CD4-positive, alpha-beta T cell treated with Interleukin-10 for 1 hour (primary cell): Measurements from ENCODE around the gene TBC1D10A.
A peak's percentile ranks its signal among the peaks of the same experiment; 100 is the strongest.

Experiments
- DNase-seq: peaks from one replicate; pipeline ENCODE4 v3.0.0-alpha.2; 2020

The TBC1D10A gene

GRCh38 chr22:30297991-30298701 is 28.6 kb downstream of the TBC1D10A start:
- no peak for DNase-seq

GRCh38 chr22:30297276-30297990 is 29.3 kb downstream of the TBC1D10A start:
- DNase-seq: no peak

GRCh38 chr22:30296833-30297232 is 29.9 kb downstream of the TBC1D10A start:
- no peak for DNase-seq

GRCh38 chr22:30296324-30296723 is 30.4 kb downstream of the TBC1D10A start:
- no peak for DNase-seq

- DNase-seq: no peak
Measured at GRCh38 chr22:30295576-30295975, 31.2 kb downstream of the TBC1D10A start.

- no peak for DNase-seq
Measured at GRCh38 chr22:30294830-30295229, 31.9 kb downstream of the TBC1D10A start.

- no peak for DNase-seq
Measured at GRCh38 chr22:30294066-30294465, 32.7 kb downstream of the TBC1D10A start.

GRCh38 chr22:30293026-30293425 is 33.7 kb downstream of the TBC1D10A start:
- no peak for DNase-seq

- DNase-seq: no peak
Measured at GRCh38 chr22:30292069-30292970, 34.4 kb downstream of the TBC1D10A start.

- DNase-seq: no peak
Measured at GRCh38 chr22:30291058-30291892, 35.5 kb downstream of the TBC1D10A start.

GRCh38 chr22:30290342-30291057 is 36.2 kb downstream of the TBC1D10A start:
- no peak for DNase-seq

- no peak for DNase-seq
Measured at GRCh38 chr22:30289980-30290313, 36.8 kb downstream of the TBC1D10A start.

GRCh38 chr22:30289141-30289979 is 37.4 kb downstream of the TBC1D10A start, which contains the start of gene CASTOR1:
CASTOR1 (minus strand) TSS chr22:30289505; CDS start chr22:30289497, 8 bp downstream.
- peak; percentile 89 for DNase-seq

- DNase-seq: no peak
Measured at GRCh38 chr22:30288419-30289140, 38.2 kb downstream of the TBC1D10A start.

GRCh38 chr22:30287648-30288418 is 38.9 kb downstream of the TBC1D10A start:
- peak; percentile 90 for DNase-seq

- DNase-seq: peak; percentile 87
Measured at GRCh38 chr22:30286813-30287647, 39.7 kb downstream of the TBC1D10A start.

- no peak for DNase-seq
Measured at GRCh38 chr22:30286331-30286730, 40.4 kb downstream of the TBC1D10A start.

- DNase-seq: no peak
Measured at GRCh38 chr22:30285846-30286200, 40.9 kb downstream of the TBC1D10A start.
